ENCODE data around the gene ZMIZ1.

ZMIZ1 gene

GRCh38 chr10:79155301-79156081 lies 86.7 kb downstream of the ZMIZ1 start:
- Mint-ChIP-seq H3K4me3 (no peak overlapping the region), H3K9me3 (no peaks in the 10 kb centered on the region), H3K4me1 (peaks cover 1% of the 10 kb centered on the region), H3K36me3 (ENCODE audit: insufficient read depth) (no peaks in the 10 kb centered on the region), H3K27me3 (no peaks in the 10 kb centered on the region), H3K27ac (ENCODE audit: low read depth) (no peak overlapping the region)
- ATAC-seq (replicated peaks; ENCODE audit: extremely low read depth, poor library complexity, severe bottlenecking) (no peak), DNase-seq (ENCODE audit: low spot score in 2 of 2) (no peak)

DNA sequence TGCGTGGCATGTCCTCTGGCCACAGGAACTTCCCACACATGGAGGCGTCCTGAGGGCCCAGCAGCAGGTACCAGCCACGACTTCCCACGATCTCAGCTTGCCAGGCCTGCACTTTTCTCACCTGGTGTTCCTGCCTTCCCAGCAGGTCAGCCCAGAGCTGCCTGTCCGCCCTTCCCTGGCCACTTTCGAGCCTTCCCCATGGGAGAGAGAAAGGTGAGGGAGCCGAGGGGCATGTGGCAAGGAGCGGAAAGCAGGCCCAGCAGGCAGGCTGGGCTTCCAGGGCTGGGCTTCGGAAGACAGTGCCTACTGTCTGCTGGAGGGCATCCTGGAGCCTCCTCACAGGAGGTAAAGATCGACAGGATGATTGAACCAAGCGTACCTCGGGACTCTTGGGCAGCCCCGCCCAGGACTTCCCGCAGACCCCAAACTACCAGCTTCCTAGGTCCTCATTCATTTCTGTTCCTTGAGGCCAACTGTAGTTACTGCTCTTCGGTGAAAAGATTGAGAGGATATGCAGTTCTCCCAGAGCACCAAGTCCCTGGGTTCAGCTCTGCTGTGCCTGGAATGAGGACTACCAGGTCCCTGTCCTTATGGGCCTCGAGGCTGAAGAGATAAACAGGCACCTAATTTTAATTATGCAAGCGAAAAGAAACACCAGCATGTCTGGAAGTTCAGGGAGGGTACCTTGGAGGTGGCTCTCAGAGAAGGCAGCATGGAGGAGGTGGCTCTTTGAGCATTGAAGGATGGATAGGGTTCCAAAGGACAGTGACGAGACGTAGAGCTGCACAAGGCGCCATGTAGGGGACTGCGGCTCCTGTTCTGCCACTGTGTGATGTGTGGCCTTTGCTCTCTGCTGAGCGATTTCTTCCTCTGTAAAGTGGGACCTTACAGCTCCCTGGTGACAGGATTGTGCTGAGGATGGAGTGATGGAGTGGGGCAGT lies 87.8 kb downstream of the ZMIZ1 start:
- no peaks in the 10 kb centered on the region for H3K4me1 Mint-ChIP-seq
- no peak for ATAC-seq (replicated peaks; ENCODE audit: extremely low read depth, poor library complexity, severe bottlenecking)
- H3K4me3 Mint-ChIP-seq, result no peak overlapping the region
- H3K9me3 Mint-ChIP-seq, result no peaks in the 10 kb centered on the region
- H3K36me3 Mint-ChIP-seq (ENCODE audit: insufficient read depth), result no peaks in the 10 kb centered on the region
- no peak overlapping the region for H3K27ac Mint-ChIP-seq (ENCODE audit: low read depth)
- H3K27me3 Mint-ChIP-seq, result no peaks in the 10 kb centered on the region
- no peak for DNase-seq (ENCODE audit: low spot score in 2 of 2)

DNA sequence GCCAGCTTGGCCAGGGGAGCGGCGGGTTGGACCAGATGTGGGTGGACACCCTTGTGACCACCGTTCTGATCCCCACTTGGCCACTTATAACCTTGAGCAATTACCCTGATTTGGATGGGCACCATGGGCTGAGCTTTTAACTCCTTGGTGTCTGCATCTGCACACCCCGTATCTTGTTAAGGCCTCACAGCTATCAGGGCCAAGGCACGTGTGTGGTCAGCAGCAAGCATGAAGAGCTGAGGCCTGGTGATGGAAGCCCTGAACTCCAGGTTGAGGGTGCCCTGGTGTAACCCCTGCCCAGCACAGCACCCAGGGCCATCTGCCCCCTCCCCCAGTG lies 89.2 kb downstream of the ZMIZ1 start:
- no peak for ATAC-seq (replicated peaks; ENCODE audit: extremely low read depth, poor library complexity, severe bottlenecking)

GRCh38 chr10:79158402-79159097 lies 89.8 kb downstream of the ZMIZ1 start:
- no peaks in the 10 kb centered on the region for H3K9me3 Mint-ChIP-seq
- no peaks in the 10 kb centered on the region for H3K27me3 Mint-ChIP-seq

More for the DNA sequence above, 89.2 kb downstream of the ZMIZ1 start:
- Mint-ChIP-seq H3K9me3 (no peaks in the 10 kb centered on the region), H3K4me3 (no peak overlapping the region), H3K27ac (ENCODE audit: low read depth) (no peak overlapping the region), H3K4me1 (no peaks in the 10 kb centered on the region), H3K27me3 (no peaks in the 10 kb centered on the region), H3K36me3 (ENCODE audit: insufficient read depth) (no peaks in the 10 kb centered on the region)
- DNase-seq (ENCODE audit: low spot score in 2 of 2), result no peak

DNA sequence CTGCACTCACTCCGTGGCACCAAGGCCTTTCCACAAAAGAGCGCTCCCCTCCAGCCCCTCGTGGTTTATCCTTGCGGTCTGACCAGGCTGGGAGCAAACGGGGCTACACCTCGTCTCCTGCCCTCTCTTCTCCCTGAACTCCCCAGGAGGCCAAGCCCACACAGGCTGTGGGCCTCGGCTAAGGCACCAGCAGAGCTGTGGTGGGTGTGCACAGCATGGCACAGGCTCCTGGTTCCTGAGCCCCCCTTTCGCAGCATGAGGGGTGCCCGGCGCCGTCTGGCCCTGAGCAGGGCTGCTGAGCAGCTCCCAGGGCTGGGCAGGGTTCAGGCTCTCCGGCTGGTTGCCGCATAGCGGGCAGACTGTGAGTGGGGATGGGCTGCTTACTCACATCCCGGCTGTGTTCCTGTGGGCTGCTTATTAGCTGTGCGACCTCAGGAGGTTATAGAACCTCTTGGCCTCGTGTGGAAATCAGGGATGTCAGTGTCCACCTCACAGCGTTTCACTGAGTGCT lies 90.4 kb downstream of the ZMIZ1 start:
- ATAC-seq (replicated peaks; ENCODE audit: extremely low read depth, poor library complexity, severe bottlenecking), result no peak
- DNase-seq (ENCODE audit: low spot score in 2 of 2), result no peak
- H3K36me3 Mint-ChIP-seq (ENCODE audit: insufficient read depth), result no peaks in the 10 kb centered on the region
- no peaks in the 10 kb centered on the region for H3K27me3 Mint-ChIP-seq
- H3K27ac Mint-ChIP-seq (ENCODE audit: low read depth), result no peak overlapping the region
- no peaks in the 10 kb centered on the region for H3K9me3 Mint-ChIP-seq
- no peak overlapping the region for H3K4me3 Mint-ChIP-seq
- no peaks in the 10 kb centered on the region for H3K4me1 Mint-ChIP-seq

More at GRCh38 chr10:79158402-79159097, 89.8 kb downstream of the ZMIZ1 start:
- ATAC-seq (replicated peaks; ENCODE audit: extremely low read depth, poor library complexity, severe bottlenecking), result no peak
- Mint-ChIP-seq H3K36me3 (ENCODE audit: insufficient read depth) (no peaks in the 10 kb centered on the region), H3K27ac (ENCODE audit: low read depth) (no peak overlapping the region), H3K4me1 (no peaks in the 10 kb centered on the region), H3K4me3 (no peak overlapping the region)
- DNase-seq (ENCODE audit: low spot score in 2 of 2), result no peak

DNA sequence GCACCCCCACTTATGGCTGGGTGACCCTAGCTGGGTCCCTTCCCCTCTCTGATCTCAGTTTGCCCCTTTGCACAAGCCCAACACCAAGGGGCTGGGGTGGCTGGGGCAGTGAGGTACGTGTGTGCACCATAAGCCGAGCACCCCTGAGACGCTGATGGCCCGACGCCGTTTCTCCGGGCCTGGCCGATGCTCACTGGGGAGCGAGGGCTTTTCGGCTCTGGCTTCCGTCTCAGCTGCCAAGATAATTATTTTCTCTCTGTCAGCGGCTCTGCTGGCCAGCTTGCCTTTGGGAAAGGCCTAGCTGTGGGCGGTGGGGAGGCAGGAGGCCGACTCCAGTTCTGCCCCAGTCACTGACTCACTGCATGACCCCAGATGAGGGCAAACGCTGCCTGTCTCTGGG lies 91.0 kb downstream of the ZMIZ1 start:
- H3K27ac Mint-ChIP-seq (ENCODE audit: low read depth), result no peak overlapping the region
- no peaks in the 10 kb centered on the region for H3K27me3 Mint-ChIP-seq
- no peak overlapping the region for H3K4me3 Mint-ChIP-seq
- H3K4me1 Mint-ChIP-seq, result no peaks in the 10 kb centered on the region
- no peaks in the 10 kb centered on the region for H3K9me3 Mint-ChIP-seq
- no peak for DNase-seq (ENCODE audit: low spot score in 2 of 2)
- no peak for ATAC-seq (replicated peaks; ENCODE audit: extremely low read depth, poor library complexity, severe bottlenecking)
- no peaks in the 10 kb centered on the region for H3K36me3 Mint-ChIP-seq (ENCODE audit: insufficient read depth)

DNA sequence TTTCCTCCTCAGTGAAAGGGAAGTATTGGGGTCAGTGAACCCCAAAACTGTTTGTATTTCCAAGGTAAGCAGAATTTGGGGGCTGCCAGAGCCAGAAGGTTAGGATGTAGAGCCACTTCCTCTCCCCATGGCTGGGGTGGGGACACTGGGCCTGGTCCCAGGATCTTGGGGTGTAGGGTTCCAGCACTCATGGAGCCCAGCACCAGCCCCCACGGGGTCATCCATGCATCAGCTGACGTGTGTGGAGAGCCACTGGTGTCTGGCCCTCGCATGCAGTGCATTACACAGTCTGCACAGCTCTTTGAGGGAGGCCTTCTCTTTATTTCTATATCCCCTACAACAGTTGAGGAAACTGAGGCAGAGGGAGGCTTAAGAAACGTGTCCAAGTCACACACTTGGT lies 91.4 kb downstream of the ZMIZ1 start:
- Mint-ChIP-seq H3K27me3 (no peaks in the 10 kb centered on the region), H3K4me1 (no peaks in the 10 kb centered on the region), H3K27ac (ENCODE audit: low read depth) (no peak overlapping the region), H3K9me3 (no peaks in the 10 kb centered on the region), H3K4me3 (no peak overlapping the region), H3K36me3 (ENCODE audit: insufficient read depth) (no peaks in the 10 kb centered on the region)
- no peak for DNase-seq (ENCODE audit: low spot score in 2 of 2)
- no peak for ATAC-seq (replicated peaks; ENCODE audit: extremely low read depth, poor library complexity, severe bottlenecking)

GRCh38 chr10:79161557-79161956 lies 92.8 kb downstream of the ZMIZ1 start:
- no peak for ATAC-seq (replicated peaks; ENCODE audit: extremely low read depth, poor library complexity, severe bottlenecking)
- no peak for DNase-seq (ENCODE audit: low spot score in 2 of 2)
- Mint-ChIP-seq H3K4me1 (no peaks in the 10 kb centered on the region), H3K36me3 (ENCODE audit: insufficient read depth) (no peaks in the 10 kb centered on the region), H3K27ac (ENCODE audit: low read depth) (no peak overlapping the region), H3K9me3 (no peaks in the 10 kb centered on the region), H3K4me3 (no peak overlapping the region), H3K27me3 (no peaks in the 10 kb centered on the region)

DNA sequence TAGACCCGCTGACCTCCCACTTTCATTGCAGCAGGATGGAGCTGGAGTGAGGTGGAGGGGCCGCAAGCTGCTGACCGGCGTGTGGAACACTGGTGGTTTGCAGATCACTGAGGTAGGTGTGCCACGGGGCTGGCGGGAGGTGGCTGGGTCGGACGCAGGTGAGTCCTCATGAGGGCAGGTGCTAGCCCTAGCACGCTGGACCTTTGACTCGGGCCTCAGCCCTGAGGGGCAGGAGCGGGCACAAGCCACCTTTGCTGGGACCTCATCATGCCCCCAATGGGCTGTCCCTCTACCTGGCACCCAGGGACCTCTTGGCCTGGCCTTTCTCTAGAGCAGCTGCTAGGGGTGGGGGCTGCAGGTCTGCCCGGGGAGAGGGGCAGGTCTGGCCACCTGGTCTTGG lies 93.3 kb downstream of the ZMIZ1 start:
- Mint-ChIP-seq H3K4me3 (no peak overlapping the region), H3K36me3 (ENCODE audit: insufficient read depth) (no peaks in the 10 kb centered on the region), H3K27me3 (no peaks in the 10 kb centered on the region), H3K27ac (ENCODE audit: low read depth) (no peak overlapping the region), H3K4me1 (no peaks in the 10 kb centered on the region), H3K9me3 (no peaks in the 10 kb centered on the region)
- DNase-seq (ENCODE audit: low spot score in 2 of 2) (no peak), ATAC-seq (replicated peaks; ENCODE audit: extremely low read depth, poor library complexity, severe bottlenecking) (no peak)

- H3K4me1 Mint-ChIP-seq, result no peaks in the 10 kb centered on the region
- no peaks in the 10 kb centered on the region for H3K36me3 Mint-ChIP-seq (ENCODE audit: insufficient read depth)
- H3K9me3 Mint-ChIP-seq, result no peaks in the 10 kb centered on the region
- no peak overlapping the region for H3K27ac Mint-ChIP-seq (ENCODE audit: low read depth)
- H3K4me3 Mint-ChIP-seq, result no peak overlapping the region
- DNase-seq (ENCODE audit: low spot score in 2 of 2), result no peak
- no peaks in the 10 kb centered on the region for H3K27me3 Mint-ChIP-seq
- ATAC-seq (replicated peaks; ENCODE audit: extremely low read depth, poor library complexity, severe bottlenecking), result no peak
These were observed 94.3 kb downstream of the ZMIZ1 start for GRCh38 chr10:79162861-79163665.

DNA sequence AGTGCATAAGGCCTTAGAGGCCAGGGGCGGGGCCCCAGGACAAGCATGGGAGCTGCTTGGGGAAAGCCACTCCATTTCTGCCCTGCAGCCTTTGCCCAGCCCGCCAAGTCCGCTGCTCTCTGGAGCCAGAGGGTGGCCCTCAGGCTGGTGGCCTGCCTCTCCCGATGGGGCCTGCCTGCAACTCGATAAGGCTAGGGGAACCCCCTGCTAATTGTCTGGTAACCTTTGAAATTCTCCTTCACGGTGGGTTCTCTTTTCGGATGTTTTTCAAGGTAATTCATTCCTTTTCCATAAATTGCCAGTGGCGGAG lies 94.9 kb downstream of the ZMIZ1 start:
- Mint-ChIP-seq H3K27ac (ENCODE audit: low read depth) (no peak overlapping the region), H3K4me1 (no peaks in the 10 kb centered on the region), H3K4me3 (no peak overlapping the region), H3K9me3 (no peaks in the 10 kb centered on the region), H3K36me3 (ENCODE audit: insufficient read depth) (peaks cover 2% of the 10 kb centered on the region), H3K27me3 (no peaks in the 10 kb centered on the region)
- no peak for ATAC-seq (replicated peaks; ENCODE audit: extremely low read depth, poor library complexity, severe bottlenecking)
- DNase-seq (ENCODE audit: low spot score in 2 of 2), result no peak

GRCh38 chr10:79164075-79164474 lies 95.3 kb downstream of the ZMIZ1 start:
- no peaks in the 10 kb centered on the region for H3K9me3 Mint-ChIP-seq
- no peaks in the 10 kb centered on the region for H3K4me1 Mint-ChIP-seq
- DNase-seq (ENCODE audit: low spot score in 2 of 2) (no peak), ATAC-seq (replicated peaks; ENCODE audit: extremely low read depth, poor library complexity, severe bottlenecking) (no peak)
- no peak overlapping the region for H3K27ac Mint-ChIP-seq (ENCODE audit: low read depth)
- no peaks in the 10 kb centered on the region for H3K27me3 Mint-ChIP-seq
- peaks cover 2% of the 10 kb centered on the region for H3K36me3 Mint-ChIP-seq (ENCODE audit: insufficient read depth)
- H3K4me3 Mint-ChIP-seq, result no peak overlapping the region
